Psoas muscle (tissue), 8 donors: Measurements from ENCODE around the gene ZNF101. TPM values are rescaled to one million over a fixed set of nuclear protein-coding genes. Genes with fewer than 3 reads are reported as not detected.

Experiments used
- ATAC-seq, 4 donors: fragments of 200-7000 bp; cut with Tn5 transposase; one replicate each; pipeline ENCODE4 v1.9.1; 2020; ENCODE audit warnings: moderate library complexity in 3 of 4, mild to moderate bottlenecking in 2 of 4
- DNase-seq, 2 donors: peaks; one replicate each; pipeline ENCODE4 v3.0.0-alpha.2; 2020
- H3K27ac ChIP-seq: fragments of 200-600 bp; one replicate; pipeline ENCODE4 v1.8.0; 2022
- H3K27me3 ChIP-seq, 3 donors: fragments of 200-600 bp in 1 of 3; one replicate each; pipeline versions ENCODE4 v1.6.1 to v1.8.0; 2013 to 2022; ENCODE audit warnings: low read length in 2 of 3, mild to moderate bottlenecking in 2 of 3, moderate library complexity in 1 of 3; ENCODE audit not compliant: insufficient read depth in 3 of 3
- H3K36me3 ChIP-seq, 2 donors: fragments of 200-600 bp in 1 of 2; one replicate each; pipeline versions ENCODE4 v1.6.1 to v1.8.0; 2013 to 2022; ENCODE audit warnings: low read depth in 1 of 2, mild to moderate bottlenecking in 1 of 2, moderate library complexity in 1 of 2; ENCODE audit not compliant: insufficient read depth in 1 of 2
- H3K4me1 ChIP-seq: fragments of 200-600 bp; one replicate; pipeline ENCODE4 v1.8.0; 2022
- H3K4me3 ChIP-seq: fragments of 200-600 bp; one replicate; pipeline ENCODE4 v1.8.0; 2022; ENCODE audit warnings: mild to moderate bottlenecking
- H3K9me3 ChIP-seq: fragments of 200-600 bp; one replicate; pipeline ENCODE4 v1.8.0; 2022
- WGBS, 3 donors: extraction: QIAGEN DNeasy Blood & Tissue Kit; methylation state at CpG; one replicate each; pipeline versions ENCODE4 v1.1.6 to v1.1.7; 2013; 5-methylcytosine and 5-hydroxymethylcytosine counted together
- intact Hi-C, 2 donors: fragments of 100-400 bp; cut with DNase I; formaldehyde crosslinking; loops; one replicate each; pipeline versions ENCODE4 v1.11.0 to v1.14.2; 2022
- polyA plus RNA-seq, 3 donors: library from polyadenylated mRNA; stranded (reverse); fragments of 200-250 nt; gene quantifications; one replicate each; pipeline ENCODE4 v1.2.3, GENCODE V29; 2013
- total RNA-seq, 4 donors: library from RNA; stranded (reverse); fragmentation: NEBNext Ultra II Directional in 2 of 4; extraction: Animal tissue kit (Norgen Biotek cat#: 25700) in 2 of 4; gene quantifications; one replicate each; pipeline versions ENCODE4 v1.2.1 to v1.2.4, GENCODE V29; 2021 to 2023
- TF ChIP-seq, protein P1 (sequence below): fragments of 200-600 bp; IDR thresholded peaks from one replicate; pipeline ENCODE4 v1.8.0; 2022; ENCODE audit warnings: antibody characterized with exemption
- donor health status: healthy with polysubstance abuse.
- donor health status: DM: no; HTN: no; CAD: no; lungs with moderate emphysema.
- donor health status: Bipolar disorder and iron deficiency.
- donor health status: healthy.
- donor health status: DM: yes; HTN: yes; CAD: no.
- donor health status: DM: no; HTN: no; CAD: no.
- donor health status: DM: no; HTN: no; CAD: no.
- donor health status: DM: yes; HTN: yes; CAD: no.

ZNF101 gene
- total and polyA plus RNA-seq, 7 donors = 1.5 to 3.8 (median 2.1) TPM

DNA sequence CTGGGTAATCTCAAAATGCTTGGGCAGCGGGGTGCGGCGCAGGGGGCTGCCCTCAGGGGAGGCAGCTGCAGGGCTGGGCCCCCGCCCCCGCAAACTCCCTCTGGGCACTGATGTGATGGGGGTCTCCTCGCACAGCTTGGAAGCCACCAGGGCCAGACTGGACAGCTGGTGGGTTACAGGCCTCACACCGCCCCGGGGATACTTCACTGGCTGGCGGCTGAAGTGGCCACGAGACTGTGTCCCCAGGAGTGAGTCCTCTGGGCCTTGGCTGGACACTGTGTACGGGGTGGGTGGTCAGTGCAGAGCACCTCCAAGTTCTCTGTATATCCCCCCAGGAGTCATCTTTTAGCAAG is 38.6 kb upstream of the ZNF101 start:
- Histone ChIP-seq H3K27ac (no peak overlapping the region), H3K27me3 (peaks cover 0 to 27% (median 0%) of the 10 kb centered on the region in 3 donors), H3K9me3 (no peaks in the 10 kb centered on the region), H3K36me3 (no peaks in the 10 kb centered on the region), H3K4me1 (no peaks in the 10 kb centered on the region), H3K4me3 (no peak overlapping the region)
- ATAC-seq = no peak
- no peak for DNase-seq
- TF ChIP-seq, protein P1, sequence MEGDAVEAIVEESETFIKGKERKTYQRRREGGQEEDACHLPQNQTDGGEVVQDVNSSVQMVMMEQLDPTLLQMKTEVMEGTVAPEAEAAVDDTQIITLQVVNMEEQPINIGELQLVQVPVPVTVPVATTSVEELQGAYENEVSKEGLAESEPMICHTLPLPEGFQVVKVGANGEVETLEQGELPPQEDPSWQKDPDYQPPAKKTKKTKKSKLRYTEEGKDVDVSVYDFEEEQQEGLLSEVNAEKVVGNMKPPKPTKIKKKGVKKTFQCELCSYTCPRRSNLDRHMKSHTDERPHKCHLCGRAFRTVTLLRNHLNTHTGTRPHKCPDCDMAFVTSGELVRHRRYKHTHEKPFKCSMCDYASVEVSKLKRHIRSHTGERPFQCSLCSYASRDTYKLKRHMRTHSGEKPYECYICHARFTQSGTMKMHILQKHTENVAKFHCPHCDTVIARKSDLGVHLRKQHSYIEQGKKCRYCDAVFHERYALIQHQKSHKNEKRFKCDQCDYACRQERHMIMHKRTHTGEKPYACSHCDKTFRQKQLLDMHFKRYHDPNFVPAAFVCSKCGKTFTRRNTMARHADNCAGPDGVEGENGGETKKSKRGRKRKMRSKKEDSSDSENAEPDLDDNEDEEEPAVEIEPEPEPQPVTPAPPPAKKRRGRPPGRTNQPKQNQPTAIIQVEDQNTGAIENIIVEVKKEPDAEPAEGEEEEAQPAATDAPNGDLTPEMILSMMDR = no peak
- WGBS, 3 donors = 95 to 100% (median 97%) methylated on average over 11 of the region's 11 CpGs
- intact Hi-C loops = no loop called here

- WGBS, 3 donors = 94 to 100% (median 97%) methylated on average over 2 of the region's 2 CpGs
- no peak overlapping the region for H3K4me3 ChIP-seq
Observed at GRCh38 chr19:19630426-19630825, 38.2 kb upstream of the ZNF101 start.

GRCh38 chr19:19631346-19631745 is 37.3 kb upstream of the ZNF101 start:
- no peak overlapping the region for H3K27ac ChIP-seq
- ATAC-seq (no peak), DNase-seq (no peak)
- TF ChIP-seq, protein P1 = no peak
- no peaks in the 10 kb centered on the region for H3K4me1 ChIP-seq
- intact Hi-C loops = no loop called here
- WGBS, 3 donors = 86 to 87% (median 87%) methylated on average over 5 to 7 of the region's 7 CpGs
- no peaks in the 10 kb centered on the region for H3K9me3 ChIP-seq
- H3K36me3 ChIP-seq = no peaks in the 10 kb centered on the region
- no peak overlapping the region for H3K4me3 ChIP-seq
- H3K27me3 ChIP-seq = peaks cover 0 to 26% (median 0%) of the 10 kb centered on the region in 3 donors

More at GRCh38 chr19:19630426-19630825, 38.2 kb upstream of the ZNF101 start:
- peaks cover 0 to 27% (median 0%) of the 10 kb centered on the region in 3 donors for H3K27me3 ChIP-seq
- H3K9me3 ChIP-seq = no peaks in the 10 kb centered on the region
- DNase-seq (no peak), ATAC-seq (no peak)
- TF ChIP-seq, protein P1 = no peak
- intact Hi-C loops = no loop called here
- no peak overlapping the region for H3K27ac ChIP-seq
- no peaks in the 10 kb centered on the region for H3K36me3 ChIP-seq
- no peaks in the 10 kb centered on the region for H3K4me1 ChIP-seq

- 69 to 73% (median 71%) methylated on average over 5 of the region's 5 CpGs for WGBS, 3 donors
- no peak for ATAC-seq
- intact Hi-C loops = no loop called here
- H3K4me3 ChIP-seq = no peak overlapping the region
- no peak overlapping the region for H3K27ac ChIP-seq
- peaks cover 0 to 12% (median 0%) of the 10 kb centered on the region in 3 donors for H3K27me3 ChIP-seq
- H3K36me3 ChIP-seq = no peaks in the 10 kb centered on the region
- TF ChIP-seq, protein P1 = no peak
- DNase-seq = no peak
- no peaks in the 10 kb centered on the region for H3K4me1 ChIP-seq
- H3K9me3 ChIP-seq = no peaks in the 10 kb centered on the region
Observed at GRCh38 chr19:19632661-19633060, 36.0 kb upstream of the ZNF101 start.
